ENCODE data around the gene GRXCR2.

GRXCR2 gene

DNA sequence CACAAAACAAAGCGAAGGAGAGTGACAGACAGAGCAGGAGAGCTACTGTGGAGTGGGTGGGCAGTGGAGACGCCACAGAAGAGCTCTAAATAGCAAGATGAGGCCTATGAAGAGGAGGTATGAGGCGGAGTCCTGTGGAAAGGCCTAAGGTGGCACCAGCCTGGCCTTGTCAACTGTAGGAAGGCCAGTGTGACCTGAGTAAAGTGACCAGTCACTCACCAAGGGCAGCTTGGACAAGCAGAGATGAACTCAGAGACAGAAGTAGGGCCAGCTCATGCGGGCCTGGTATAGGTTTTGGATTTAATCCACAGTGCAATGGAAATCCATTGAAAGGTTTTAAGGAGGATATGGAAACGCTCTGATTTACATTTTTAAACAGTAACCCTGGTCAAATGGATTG, 39.8 kb upstream of the GRXCR2 start:
- ATAC-seq = no peak
- TF ChIP-seq, protein P1, sequence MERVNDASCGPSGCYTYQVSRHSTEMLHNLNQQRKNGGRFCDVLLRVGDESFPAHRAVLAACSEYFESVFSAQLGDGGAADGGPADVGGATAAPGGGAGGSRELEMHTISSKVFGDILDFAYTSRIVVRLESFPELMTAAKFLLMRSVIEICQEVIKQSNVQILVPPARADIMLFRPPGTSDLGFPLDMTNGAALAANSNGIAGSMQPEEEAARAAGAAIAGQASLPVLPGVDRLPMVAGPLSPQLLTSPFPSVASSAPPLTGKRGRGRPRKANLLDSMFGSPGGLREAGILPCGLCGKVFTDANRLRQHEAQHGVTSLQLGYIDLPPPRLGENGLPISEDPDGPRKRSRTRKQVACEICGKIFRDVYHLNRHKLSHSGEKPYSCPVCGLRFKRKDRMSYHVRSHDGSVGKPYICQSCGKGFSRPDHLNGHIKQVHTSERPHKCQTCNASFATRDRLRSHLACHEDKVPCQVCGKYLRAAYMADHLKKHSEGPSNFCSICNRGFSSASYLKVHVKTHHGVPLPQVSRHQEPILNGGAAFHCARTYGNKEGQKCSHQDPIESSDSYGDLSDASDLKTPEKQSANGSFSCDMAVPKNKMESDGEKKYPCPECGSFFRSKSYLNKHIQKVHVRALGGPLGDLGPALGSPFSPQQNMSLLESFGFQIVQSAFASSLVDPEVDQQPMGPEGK (CRISPR knock-in tag; IDR thresholded peaks at IDR 0.05; ENCODE audit: borderline replicate concordance) = no peak
- TF ChIP-seq ZFP3 (CRISPR knock-in tag; IDR thresholded peaks at IDR 0.05) (no peak), TCF4 (CRISPR knock-in tag; IDR thresholded peaks at IDR 0.05; ENCODE audit: borderline replicate concordance) (no peak)

DNA sequence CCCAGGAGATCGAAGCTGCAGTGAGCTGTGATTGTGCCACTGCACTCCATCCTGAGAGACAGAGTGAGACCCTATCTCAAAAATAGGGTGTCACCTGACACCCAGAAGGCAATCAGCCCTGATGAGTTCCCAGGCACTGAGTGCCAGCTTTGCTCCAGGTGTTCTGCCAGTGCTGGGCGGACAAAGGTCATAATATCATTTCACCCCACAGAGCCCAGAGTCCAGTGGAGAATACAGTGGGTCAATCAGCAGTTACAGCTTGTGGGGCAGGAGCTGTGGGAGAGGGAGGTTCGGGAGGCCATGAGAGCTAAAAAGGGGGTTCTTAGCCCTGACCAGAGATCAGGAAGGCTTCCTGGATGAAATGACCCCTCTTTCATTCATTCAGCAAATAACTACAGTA, 39.2 kb upstream of the GRXCR2 start:
- no peak for ATAC-seq
- no peak for TF ChIP-seq ZFP3 (CRISPR knock-in tag; IDR thresholded peaks at IDR 0.05)
- no peak for TF ChIP-seq PPARA (CRISPR knock-in tag; IDR thresholded peaks at IDR 0.05; ENCODE audit: borderline replicate concordance)
- no peak for TF ChIP-seq ESRRG (CRISPR knock-in tag; IDR thresholded peaks at IDR 0.05)
- TF ChIP-seq ZNF565 (CRISPR knock-in tag; conservative IDR thresholded peaks at IDR 0.05; ENCODE audit: low read depth) = no peak
- TF ChIP-seq, protein P1 (CRISPR knock-in tag; IDR thresholded peaks at IDR 0.05; ENCODE audit: borderline replicate concordance) = no peak
- TF ChIP-seq, protein P2, sequence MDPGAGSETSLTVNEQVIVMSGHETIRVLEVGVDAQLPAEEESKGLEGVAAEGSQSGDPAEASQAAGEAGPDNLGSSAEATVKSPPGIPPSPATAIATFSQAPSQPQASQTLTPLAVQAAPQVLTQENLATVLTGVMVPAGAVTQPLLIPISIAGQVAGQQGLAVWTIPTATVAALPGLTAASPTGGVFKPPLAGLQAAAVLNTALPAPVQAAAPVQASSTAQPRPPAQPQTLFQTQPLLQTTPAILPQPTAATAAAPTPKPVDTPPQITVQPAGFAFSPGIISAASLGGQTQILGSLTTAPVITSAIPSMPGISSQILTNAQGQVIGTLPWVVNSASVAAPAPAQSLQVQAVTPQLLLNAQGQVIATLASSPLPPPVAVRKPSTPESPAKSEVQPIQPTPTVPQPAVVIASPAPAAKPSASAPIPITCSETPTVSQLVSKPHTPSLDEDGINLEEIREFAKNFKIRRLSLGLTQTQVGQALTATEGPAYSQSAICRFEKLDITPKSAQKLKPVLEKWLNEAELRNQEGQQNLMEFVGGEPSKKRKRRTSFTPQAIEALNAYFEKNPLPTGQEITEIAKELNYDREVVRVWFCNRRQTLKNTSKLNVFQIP (CRISPR knock-in tag; IDR thresholded peaks at IDR 0.05; ENCODE audit: borderline replicate concordance, low read depth) = no peak
- no peak for TF ChIP-seq RARB (CRISPR knock-in tag; IDR thresholded peaks at IDR 0.05)
- TF ChIP-seq TCF4 (CRISPR knock-in tag; IDR thresholded peaks at IDR 0.05; ENCODE audit: borderline replicate concordance) = no peak
- TF ChIP-seq SNAI2 (CRISPR knock-in tag; IDR thresholded peaks at IDR 0.05) = no peak
- no peak for TF ChIP-seq ZFP30 (CRISPR knock-in tag; IDR thresholded peaks at IDR 0.05)
- TF ChIP-seq ZNF8 (CRISPR knock-in tag; IDR thresholded peaks at IDR 0.05) = no peak
- TF ChIP-seq GLIS3 (CRISPR knock-in tag; IDR thresholded peaks at IDR 0.05) = no peak
- TF ChIP-seq, protein P3, sequence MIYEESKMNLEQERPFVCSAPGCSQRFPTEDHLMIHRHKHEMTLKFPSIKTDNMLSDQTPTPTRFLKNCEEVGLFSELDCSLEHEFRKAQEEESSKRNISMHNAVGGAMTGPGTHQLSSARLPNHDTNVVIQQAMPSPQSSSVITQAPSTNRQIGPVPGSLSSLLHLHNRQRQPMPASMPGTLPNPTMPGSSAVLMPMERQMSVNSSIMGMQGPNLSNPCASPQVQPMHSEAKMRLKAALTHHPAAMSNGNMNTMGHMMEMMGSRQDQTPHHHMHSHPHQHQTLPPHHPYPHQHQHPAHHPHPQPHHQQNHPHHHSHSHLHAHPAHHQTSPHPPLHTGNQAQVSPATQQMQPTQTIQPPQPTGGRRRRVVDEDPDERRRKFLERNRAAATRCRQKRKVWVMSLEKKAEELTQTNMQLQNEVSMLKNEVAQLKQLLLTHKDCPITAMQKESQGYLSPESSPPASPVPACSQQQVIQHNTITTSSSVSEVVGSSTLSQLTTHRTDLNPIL (CRISPR knock-in tag; IDR thresholded peaks at IDR 0.05; ENCODE audit: low read depth) = no peak
- TF ChIP-seq TOX (CRISPR knock-in tag; IDR thresholded peaks at IDR 0.05; ENCODE audit: borderline replicate concordance) = no peak

GRCh38 chr5:145911164-145911563, 38.4 kb upstream of the GRXCR2 start:
- TF ChIP-seq OSR1 (CRISPR knock-in tag; IDR thresholded peaks at IDR 0.05) (no peak), GLIS3 (CRISPR knock-in tag; IDR thresholded peaks at IDR 0.05) (no peak), ZNF565 (CRISPR knock-in tag; conservative IDR thresholded peaks at IDR 0.05; ENCODE audit: low read depth) (no peak), TOX (CRISPR knock-in tag; IDR thresholded peaks at IDR 0.05; ENCODE audit: borderline replicate concordance) (no peak), CSRNP3 (CRISPR knock-in tag; IDR thresholded peaks at IDR 0.05) (no peak), TCF4 (CRISPR knock-in tag; IDR thresholded peaks at IDR 0.05; ENCODE audit: borderline replicate concordance) (no peak), SNAI2 (CRISPR knock-in tag; IDR thresholded peaks at IDR 0.05) (no peak), ISL1 (CRISPR knock-in tag; IDR thresholded peaks at IDR 0.05) (no peak), ZC3H10 (CRISPR knock-in tag; IDR thresholded peaks at IDR 0.05) (no peak), ZFP3 (CRISPR knock-in tag; IDR thresholded peaks at IDR 0.05) (no peak), ZNF70 (CRISPR knock-in tag; IDR thresholded peaks at IDR 0.05) (no peak), TSHZ2 (CRISPR knock-in tag; IDR thresholded peaks at IDR 0.05) (no peak), ESRRG (CRISPR knock-in tag; IDR thresholded peaks at IDR 0.05) (no peak), ZFP30 (CRISPR knock-in tag; IDR thresholded peaks at IDR 0.05) (no peak), CSDC2 (CRISPR knock-in tag; IDR thresholded peaks at IDR 0.05) (no peak)
- TF ChIP-seq, protein P3 (CRISPR knock-in tag; IDR thresholded peaks at IDR 0.05; ENCODE audit: low read depth) = no peak
- ATAC-seq = no peak

Data from SK-N-SH treated with all-trans-retinoic acid at 6 μM for 48 hours (cell line).